Measurements from ENCODE around the gene CACNA2D3.

- no peak for TF ChIP-seq CTCF (conservative IDR thresholded peaks at IDR 0.05 in 1 of 2, IDR thresholded peaks at IDR 0.05 in 1 of 2; ENCODE audit: extremely low read depth in 1 of 2, insufficient read depth in 1 of 2, low read depth in 1 of 2, low read length in 2 of 2)
- TF ChIP-seq EZH2 (IDR thresholded peaks at IDR 0.05; ENCODE audit: borderline replicate concordance, low read length) = no peak
These were observed 4.2 kb downstream of the CACNA2D3 start for GRCh38 chr3:54126551-54126950.
